Esophagus muscularis mucosa (tissue), 4 donors: ENCODE results near the gene NKD2. TPM values are rescaled to one million over a fixed set of nuclear protein-coding genes. Genes with fewer than 3 reads are reported as not detected.
"Not testable (repeated sequence)": the region's sequence is repeated elsewhere in the genome, so short reads cannot be mapped to it uniquely, and the experiment has no call there.

Source experiments
- DNase-seq: peaks from one replicate; pipeline ENCODE4 v3.0.0-alpha.2; 2017; ENCODE audit errors: extremely low spot score
- H3K27ac ChIP-seq, 4 donors: fragments of 200-600 bp; sonication (generic); replicated peaks in 1 of 4; 1 replicate in 3 of 4; 2 replicates in 1 of 4; pipeline ENCODE4 v1.5.1; 2016 to 2019; ENCODE audit warnings: mild to moderate bottlenecking in 1 of 4
- H3K27me3 ChIP-seq, 4 donors: fragments of 200-600 bp; sonication (generic); one replicate each; pipeline versions ENCODE4 v1.5.1 to v1.6.0; 2016 to 2019
- H3K36me3 ChIP-seq, 4 donors: fragments of 200-600 bp; sonication (generic); one replicate each; pipeline ENCODE4 v1.5.1; 2016 to 2019
- H3K4me1 ChIP-seq, 4 donors: fragments of 200-600 bp; sonication (generic); one replicate each; pipeline ENCODE4 v1.5.1; 2016 to 2019
- H3K4me3 ChIP-seq, 4 donors: fragments of 200-600 bp; sonication (generic); 1 replicate in 2 of 4; 2 replicates in 2 of 4; pipeline ENCODE4 v1.5.1; 2016 to 2019; ENCODE audit warnings: mild to moderate bottlenecking in 4 of 4, moderate library complexity in 1 of 4
- H3K9me3 ChIP-seq, 4 donors: fragments of 200-600 bp; sonication (generic); 1 replicate in 3 of 4; 2 replicates in 1 of 4; pipeline ENCODE4 v1.5.1; 2016 to 2019
- CTCF ChIP-seq, 3 experiments: fragments of 200-600 bp in 2 of 3; fragments of 450-650 bp in 1 of 3; sonication (generic) in 2 of 3; IDR thresholded peaks; one replicate each; pipeline ENCODE4 v1.5.1; 2017 to 2019; ENCODE audit warnings: antibody characterized with exemption in 3 of 3, mild to moderate bottlenecking in 2 of 3, moderate library complexity in 1 of 3
- EP300 ChIP-seq: sonication (generic); formaldehyde crosslinking; IDR thresholded peaks from one replicate; pipeline ENCODE4 v1.6.1; 2017; ENCODE audit warnings: antibody characterized with exemption
- POLR2A ChIP-seq: fragments of 450-650 bp; IDR thresholded peaks from one replicate; pipeline ENCODE4 v1.6.1; 2017; ENCODE audit warnings: antibody characterized with exemption, moderate library complexity, mild to moderate bottlenecking, low read depth
- POLR2AphosphoS5 ChIP-seq, 2 donors: sonication (generic); formaldehyde crosslinking; IDR thresholded peaks; one replicate each; pipeline ENCODE4 v1.6.1; 2017; ENCODE audit warnings: antibody characterized with exemption in 2 of 2
- WGBS: methylation state at CpG from one replicate; pipeline ENCODE4 v1.1.5; 2018; 5-methylcytosine and 5-hydroxymethylcytosine counted together
- intact Hi-C: fragments of 100-400 bp; cut with DNase I; formaldehyde crosslinking; loops from one replicate; pipeline ENCODE4 v1.15.1; 2023
- total RNA-seq, 4 donors: library from RNA; depleted of rRNA; stranded (reverse); fragments of >200 nt; gene quantifications; one replicate each; pipeline versions ENCODE4 v1.1.0 to v1.2.1, GENCODE V29; 2016

The NKD2 gene
- total RNA-seq, 4 donors from 2014 or later, result 3.0 to 6.6 (median 5.4) TPM

- DNase-seq, result no peak
- peaks cover 17 to 95% (median 93%) of the 10 kb centered on the region in 4 donors for H3K36me3 ChIP-seq
- no peaks in the 10 kb centered on the region for H3K4me1 ChIP-seq
- no peak for TF ChIP-seq POLR2A
- TF ChIP-seq EP300, result no peak
- no peak for TF ChIP-seq POLR2AphosphoS5 (IDR thresholded peaks at IDR 0.05)
- TF ChIP-seq CTCF (IDR thresholded peaks at IDR 0.05), result no peak
- no peaks in the 10 kb centered on the region for H3K27me3 ChIP-seq
- no peak overlapping the region for H3K27ac ChIP-seq
- no peak overlapping the region for H3K4me3 ChIP-seq
- WGBS, result 97% methylated on average over 19 of the region's 36 CpGs
- intact Hi-C loops, result no loop called here
- no peaks in the 10 kb centered on the region for H3K9me3 ChIP-seq
Observed at GRCh38 chr5:1058083-1058945, 49.7 kb downstream of the NKD2 start.

- no peak overlapping the region for H3K4me3 ChIP-seq
- H3K36me3 ChIP-seq, result peaks cover 22 to 95% (median 92%) of the 10 kb centered on the region in 4 donors
- H3K9me3 ChIP-seq, result no peaks in the 10 kb centered on the region
- H3K4me1 ChIP-seq, result no peaks in the 10 kb centered on the region
- H3K27me3 ChIP-seq, result no peaks in the 10 kb centered on the region
- intact Hi-C loops, result no loop called here
- TF ChIP-seq CTCF (IDR thresholded peaks at IDR 0.05) (no peak), EP300 (no peak), POLR2AphosphoS5 (IDR thresholded peaks at IDR 0.05) (no peak), POLR2A (no peak)
- DNase-seq, result no peak
- H3K27ac ChIP-seq, result no peak overlapping the region
- WGBS, result 87% methylated on average over 12 of the region's 34 CpGs
Observed at GRCh38 chr5:1058988-1059883, 50.6 kb downstream of the NKD2 start.

GRCh38 chr5:1059884-1060263, 51.3 kb downstream of the NKD2 start:
- DNase-seq, result no peak
- H3K36me3 ChIP-seq, result peaks cover 24 to 95% (median 91%) of the 10 kb centered on the region in 4 donors
- no peak overlapping the region for H3K27ac ChIP-seq
- TF ChIP-seq POLR2AphosphoS5 (IDR thresholded peaks at IDR 0.05), result no peak
- TF ChIP-seq POLR2A, result no peak
- no peak for TF ChIP-seq EP300
- no peak for TF ChIP-seq CTCF (IDR thresholded peaks at IDR 0.05)
- no peaks in the 10 kb centered on the region for H3K4me1 ChIP-seq
- H3K9me3 ChIP-seq, result no peaks in the 10 kb centered on the region
- 95% methylated on average over 12 of the region's 17 CpGs for WGBS
- intact Hi-C loops, result no loop called here
- H3K4me3 ChIP-seq, result no peak overlapping the region
- no peaks in the 10 kb centered on the region for H3K27me3 ChIP-seq

GRCh38 chr5:1060535-1060981, 52.0 kb downstream of the NKD2 start:
- WGBS, result 91% methylated on average over 7 of the region's 24 CpGs
- H3K36me3 ChIP-seq, result peaks cover 24 to 95% (median 91%) of the 10 kb centered on the region in 4 donors
- no peaks in the 10 kb centered on the region for H3K4me1 ChIP-seq
- H3K4me3 ChIP-seq, result no peak overlapping the region
- H3K27me3 ChIP-seq, result no peaks in the 10 kb centered on the region
- no peak for DNase-seq
- no peak overlapping the region for H3K27ac ChIP-seq
- no peaks in the 10 kb centered on the region for H3K9me3 ChIP-seq
- intact Hi-C loops, result no loop called here
- TF ChIP-seq POLR2A (no peak), POLR2AphosphoS5 (IDR thresholded peaks at IDR 0.05) (no peak), EP300 (no peak), CTCF (IDR thresholded peaks at IDR 0.05) (no peak)

GRCh38 chr5:1061292-1061691, 52.7 kb downstream of the NKD2 start:
- H3K27ac ChIP-seq, H3K4me1 ChIP-seq, H3K4me3 ChIP-seq, intact Hi-C loops, H3K27me3 ChIP-seq, H3K9me3 ChIP-seq, DNase-seq: not testable (repeated sequence)
- peaks cover 24 to 95% (median 90%) of the 10 kb centered on the region in 4 donors for H3K36me3 ChIP-seq
- 93% methylated on average over 10 of the region's 43 CpGs for WGBS
